OCI-LY3 (cell line): ENCODE data around the gene PRKCE.

Experiments
- H2AFZ ChIP-seq: fragments of 200-600, 300-600 bp; shearing (Covaris generic); 2 replicates; pipeline ENCODE4 v1.6.0; 2014; ENCODE audit warnings: antibody characterized with exemption, low read depth, low read length
- H3K27ac ChIP-seq: fragments of 200-600, 300-600 bp; sonication (generic); 2 replicates; pipeline ENCODE4 v1.5.1; 2014; ENCODE audit warnings: mild to moderate bottlenecking, low read length, moderate library complexity, mixed read lengths
- H3K27me3 ChIP-seq: fragments of 200-600, 300-600 bp; sonication (generic); 2 replicates; pipeline ENCODE4 v1.6.1; 2014; ENCODE audit warnings: low read depth, low read length, mixed read lengths
- H3K36me3 ChIP-seq: fragments of 200-600, 300-600 bp; sonication (generic); replicated peaks from 2 replicates; pipeline ENCODE3; 2014; ENCODE audit warnings: low read depth, low read length, mixed read lengths
- H3K4me1 ChIP-seq: fragments of 300-600, 200-600 bp; sonication (generic); 2 replicates; pipeline ENCODE4 v1.6.1; 2014; ENCODE audit warnings: low read length, mixed read lengths
- H3K4me2 ChIP-seq: fragments of 200-600, 300-600 bp; sonication (generic); 2 replicates; pipeline ENCODE4 v1.6.1; 2014; ENCODE audit warnings: low read length, mixed read lengths
- H3K4me3 ChIP-seq: fragments of 300-600, 200-600 bp; sonication (generic); 2 replicates; pipeline ENCODE4 v1.5.1; 2014; ENCODE audit warnings: antibody characterized with exemption, mild to moderate bottlenecking, low read length, moderate library complexity
- H3K79me2 ChIP-seq: fragments of 300-600, 200-600 bp; shearing (Covaris generic); 2 replicates; pipeline ENCODE4 v1.6.1; 2014; ENCODE audit warnings: mild to moderate bottlenecking, low read length, mixed read lengths
- H3K9ac ChIP-seq: fragments of 300-600, 200-600 bp; shearing (Covaris generic); 2 replicates; pipeline ENCODE4 v1.6.0; 2014; ENCODE audit warnings: mild to moderate bottlenecking, low read length, moderate library complexity
- H3K9me3 ChIP-seq: fragments of 200-600, 300-600 bp; shearing (Covaris generic); 2 replicates; pipeline ENCODE4 v1.6.1; 2014; ENCODE audit warnings: low read length, mixed read lengths; ENCODE audit not compliant: insufficient read depth
- H4K20me1 ChIP-seq: fragments of 200-600, 300-600 bp; sonication (generic); 2 replicates; pipeline ENCODE4 v1.6.1; 2016; ENCODE audit warnings: low read length, mixed read lengths; ENCODE audit not compliant: insufficient read depth
- EZH2phosphoT487 ChIP-seq: fragments of 200-600 bp; shearing (Covaris generic); IDR thresholded peaks from 2 replicates; pipeline ENCODE4 v1.6.1; 2018; ENCODE audit warnings: antibody characterized with exemption, mixed run types, low read depth
- TF ChIP-seq, protein P1 (sequence below): fragments of 200-600, 300-600 bp; sonication (generic); IDR thresholded peaks from 2 replicates; pipeline ENCODE4 v1.5.1; 2014; ENCODE audit warnings: antibody characterized with exemption, low read length, low read depth

The PRKCE gene

DNA sequence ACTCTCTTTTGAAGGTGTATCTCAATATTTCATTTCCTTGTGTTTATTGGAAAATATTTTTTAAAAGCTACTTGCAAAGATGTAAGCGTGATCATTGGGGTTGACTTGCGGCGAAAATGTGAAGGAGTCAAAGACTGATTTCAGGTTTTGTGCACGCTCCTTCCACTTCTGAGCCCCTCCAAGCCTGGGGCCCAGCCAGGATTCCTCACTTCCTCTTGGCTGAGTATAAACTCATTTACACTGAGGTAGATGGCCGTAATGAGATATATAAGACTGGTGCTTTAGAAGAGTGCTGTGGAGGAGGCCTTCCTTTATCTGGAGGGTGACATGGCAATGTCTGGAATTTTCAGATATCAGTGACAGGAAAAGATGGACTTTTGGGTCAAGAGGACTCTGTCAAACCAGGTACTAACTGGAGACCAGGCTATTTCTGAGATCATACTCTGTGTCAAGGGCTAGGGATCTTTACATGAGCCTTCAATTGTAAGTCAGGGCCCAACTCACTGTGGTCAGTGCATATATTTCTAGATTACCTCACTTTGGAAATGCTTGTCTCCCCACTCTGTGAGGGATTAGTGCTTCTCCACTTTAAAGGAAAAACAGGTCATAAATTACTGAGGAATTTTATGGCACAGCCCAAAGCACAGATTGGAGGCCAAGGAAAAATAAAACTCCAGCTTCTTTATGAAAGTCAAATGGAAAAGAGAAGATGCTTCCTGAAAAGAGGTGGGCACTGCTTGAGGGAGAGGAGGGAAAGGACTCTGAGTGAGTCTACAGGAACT lies 22.8 kb downstream of the PRKCE start:
- H3K4me2 ChIP-seq = no peak overlapping the region
- no peaks in the 10 kb centered on the region for H3K79me2 ChIP-seq
- no peak overlapping the region for H3K4me3 ChIP-seq

DNA sequence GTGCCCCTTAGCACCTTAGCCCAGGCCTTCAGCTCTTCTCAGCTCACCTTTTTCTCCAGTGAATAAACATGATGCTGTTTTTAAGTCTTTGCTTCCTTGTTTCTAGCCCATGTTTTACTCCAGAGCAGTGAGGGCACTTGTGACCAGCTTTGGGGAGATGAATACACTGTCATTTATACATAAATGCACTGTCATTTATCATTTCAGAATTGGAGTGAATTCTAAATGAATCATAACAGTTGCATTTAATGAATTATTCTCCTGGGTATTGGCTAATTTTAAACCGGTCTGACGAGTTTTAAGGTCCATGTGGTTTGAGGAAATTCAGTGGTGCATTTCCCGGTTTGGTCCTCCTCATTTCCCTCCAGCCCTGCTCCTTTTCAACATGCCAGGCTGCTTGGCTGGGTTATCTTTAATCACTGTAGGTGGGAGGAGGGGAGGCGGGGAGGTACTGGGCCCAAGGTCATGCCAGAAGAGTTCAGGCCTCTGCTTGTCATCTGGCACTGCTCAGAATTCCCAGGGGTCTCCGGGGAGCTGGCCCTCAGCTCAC lies 23.9 kb downstream of the PRKCE start:
- Histone ChIP-seq H2AFZ (no peak overlapping the region), H3K27ac (no peak overlapping the region), H3K79me2 (no peaks in the 10 kb centered on the region), H3K4me2 (no peak overlapping the region), H3K9me3 (no peaks in the 10 kb centered on the region), H3K4me1 (no peaks in the 10 kb centered on the region), H3K9ac (no peak overlapping the region), H4K20me1 (no peaks in the 10 kb centered on the region), H3K4me3 (no peak overlapping the region), H3K27me3 (no peaks in the 10 kb centered on the region), H3K36me3 (no peaks in the 10 kb centered on the region)
- TF ChIP-seq, protein P1, sequence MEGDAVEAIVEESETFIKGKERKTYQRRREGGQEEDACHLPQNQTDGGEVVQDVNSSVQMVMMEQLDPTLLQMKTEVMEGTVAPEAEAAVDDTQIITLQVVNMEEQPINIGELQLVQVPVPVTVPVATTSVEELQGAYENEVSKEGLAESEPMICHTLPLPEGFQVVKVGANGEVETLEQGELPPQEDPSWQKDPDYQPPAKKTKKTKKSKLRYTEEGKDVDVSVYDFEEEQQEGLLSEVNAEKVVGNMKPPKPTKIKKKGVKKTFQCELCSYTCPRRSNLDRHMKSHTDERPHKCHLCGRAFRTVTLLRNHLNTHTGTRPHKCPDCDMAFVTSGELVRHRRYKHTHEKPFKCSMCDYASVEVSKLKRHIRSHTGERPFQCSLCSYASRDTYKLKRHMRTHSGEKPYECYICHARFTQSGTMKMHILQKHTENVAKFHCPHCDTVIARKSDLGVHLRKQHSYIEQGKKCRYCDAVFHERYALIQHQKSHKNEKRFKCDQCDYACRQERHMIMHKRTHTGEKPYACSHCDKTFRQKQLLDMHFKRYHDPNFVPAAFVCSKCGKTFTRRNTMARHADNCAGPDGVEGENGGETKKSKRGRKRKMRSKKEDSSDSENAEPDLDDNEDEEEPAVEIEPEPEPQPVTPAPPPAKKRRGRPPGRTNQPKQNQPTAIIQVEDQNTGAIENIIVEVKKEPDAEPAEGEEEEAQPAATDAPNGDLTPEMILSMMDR = no peak
- TF ChIP-seq EZH2phosphoT487 = no peak

More for the DNA sequence above, 22.8 kb downstream of the PRKCE start:
- Histone ChIP-seq H3K4me1 (no peaks in the 10 kb centered on the region), H3K27ac (no peak overlapping the region), H3K9me3 (no peaks in the 10 kb centered on the region), H3K9ac (no peak overlapping the region), H3K27me3 (no peaks in the 10 kb centered on the region), H2AFZ (no peak overlapping the region), H4K20me1 (no peaks in the 10 kb centered on the region), H3K36me3 (no peaks in the 10 kb centered on the region)
- no peak for TF ChIP-seq EZH2phosphoT487
- TF ChIP-seq, protein P1 = no peak

DNA sequence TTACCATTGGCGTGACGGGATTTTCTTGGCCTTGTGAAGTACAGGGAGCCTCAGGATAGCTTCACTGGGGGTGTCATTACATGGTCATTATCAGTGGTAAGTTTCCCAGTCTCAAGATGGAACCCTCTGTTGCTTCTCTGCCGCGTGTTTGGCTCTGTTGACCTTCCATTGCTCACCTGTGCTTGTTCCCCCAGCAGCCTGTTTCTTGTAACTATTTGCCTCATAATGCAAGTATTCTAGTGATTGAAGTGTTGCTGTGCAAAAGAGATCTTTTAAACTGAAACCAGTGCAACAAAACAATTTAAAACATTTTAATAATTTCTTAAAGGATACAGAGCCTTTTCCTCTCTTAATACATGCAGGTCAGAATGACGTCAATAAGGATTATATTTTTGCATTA lies 24.6 kb downstream of the PRKCE start:
- Histone ChIP-seq H3K27ac (no peak overlapping the region), H2AFZ (no peak overlapping the region), H3K4me2 (no peak overlapping the region), H3K4me3 (no peak overlapping the region), H3K36me3 (no peaks in the 10 kb centered on the region), H4K20me1 (no peaks in the 10 kb centered on the region), H3K27me3 (no peaks in the 10 kb centered on the region), H3K9ac (no peak overlapping the region), H3K4me1 (no peaks in the 10 kb centered on the region), H3K9me3 (no peaks in the 10 kb centered on the region), H3K79me2 (no peaks in the 10 kb centered on the region)
- TF ChIP-seq, protein P1 = no peak
- no peak for TF ChIP-seq EZH2phosphoT487

DNA sequence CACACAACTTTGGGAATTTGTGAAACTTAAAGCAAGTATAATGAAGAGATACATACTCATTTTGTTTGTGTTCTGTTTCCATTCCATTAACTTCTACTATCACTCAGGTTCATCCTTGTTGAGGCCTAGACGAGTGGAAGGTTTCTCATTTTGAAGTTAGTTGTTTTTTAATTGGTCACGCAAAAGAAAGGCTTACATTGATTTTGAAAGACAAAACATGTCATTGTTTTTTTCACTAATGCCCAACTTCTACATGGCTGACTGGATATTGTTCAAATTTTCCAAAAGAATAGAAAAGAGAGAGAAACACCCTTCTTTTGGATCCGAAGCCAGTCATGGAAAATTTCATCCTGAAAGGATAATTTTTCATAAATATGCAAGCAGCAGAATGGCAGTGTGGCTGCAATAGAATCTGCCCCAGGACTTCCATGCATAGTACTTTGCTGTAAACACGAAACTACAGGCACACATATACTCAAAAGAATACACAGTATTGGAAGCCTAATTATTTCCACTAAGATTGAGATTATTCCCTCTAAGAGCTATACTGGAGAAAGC lies 27.4 kb downstream of the PRKCE start:
- Histone ChIP-seq H3K36me3 (no peaks in the 10 kb centered on the region), H2AFZ (no peak overlapping the region), H3K9ac (no peak overlapping the region), H4K20me1 (no peaks in the 10 kb centered on the region), H3K4me3 (no peak overlapping the region), H3K4me1 (no peaks in the 10 kb centered on the region), H3K27ac (no peak overlapping the region), H3K27me3 (no peaks in the 10 kb centered on the region), H3K79me2 (no peaks in the 10 kb centered on the region), H3K9me3 (no peaks in the 10 kb centered on the region), H3K4me2 (no peak overlapping the region)
- TF ChIP-seq EZH2phosphoT487 = no peak
- TF ChIP-seq, protein P1 = no peak
